Activated naive CD8-positive, alpha-beta T cell treated with anti-CD3 and anti-CD28 coated beads, Interleukin-2, amount 50 U/mL, for 24 hours (primary cell): ENCODE measurements around the gene NSL1.
"Not testable (repeated sequence)": the region's sequence is repeated elsewhere in the genome, so short reads cannot be mapped to it uniquely, and the experiment has no call there.

Experiments
- ATAC-seq: fragments of 150-1000 bp; cut with Tn5 transposase; one replicate; pipeline ENCODE4 v1.10.0; 2021
- DNase-seq: peaks from one replicate; pipeline ENCODE4 v3.0.0; 2021
- H3K27ac Mint-ChIP-seq: one replicate; pipeline ENCODE4 v1.8.0; 2021; ENCODE audit warnings: mild to moderate bottlenecking, mixed read lengths
- H3K27me3 Mint-ChIP-seq: one replicate; pipeline ENCODE4 v1.8.0; 2021; ENCODE audit warnings: mixed read lengths
- H3K36me3 Mint-ChIP-seq: one replicate; pipeline ENCODE4 v1.8.0; 2021; ENCODE audit warnings: low read depth, mixed read lengths
- H3K4me1 Mint-ChIP-seq: one replicate; pipeline ENCODE4 v1.8.0; 2021; ENCODE audit warnings: mixed read lengths
- H3K4me3 Mint-ChIP-seq: one replicate; pipeline ENCODE4 v1.8.0; 2021; ENCODE audit warnings: mild to moderate bottlenecking, moderate library complexity, mixed read lengths
- H3K9me3 Mint-ChIP-seq: one replicate; pipeline ENCODE4 v1.8.0; 2021; ENCODE audit warnings: mixed read lengths

Gene NSL1

GRCh38 chr1:212805767-212806166, 14.2 kb upstream of the NSL1 start:
- H3K36me3 Mint-ChIP-seq, result peaks cover 27% of the 10 kb centered on the region
- H3K27ac Mint-ChIP-seq, result no peak overlapping the region
- DNase-seq (no peak), ATAC-seq (no peak)
- H3K4me3 Mint-ChIP-seq, result no peak overlapping the region
- H3K4me1 Mint-ChIP-seq, result no peaks in the 10 kb centered on the region
- H3K27me3 Mint-ChIP-seq, result no peaks in the 10 kb centered on the region
- no peaks in the 10 kb centered on the region for H3K9me3 Mint-ChIP-seq

DNA sequence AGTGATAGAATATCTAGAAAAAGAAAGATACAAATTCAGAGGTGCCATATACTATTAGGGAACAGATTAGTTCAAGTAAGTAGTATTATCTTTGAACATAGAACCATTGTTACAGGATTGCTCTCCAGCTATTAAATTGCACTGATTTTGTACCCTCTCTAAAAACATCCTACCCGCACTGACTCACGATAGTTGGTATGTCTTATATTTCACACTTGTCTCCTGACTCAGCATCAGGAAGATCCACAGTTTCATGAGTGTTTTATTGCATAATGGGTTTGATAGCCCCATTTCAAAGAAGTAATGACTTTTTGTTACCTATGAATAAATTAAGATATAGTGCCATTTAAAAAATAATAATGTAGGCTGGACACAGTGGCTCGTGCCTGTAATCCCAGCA, 6.1 kb upstream of the NSL1 start:
- H3K9me3 Mint-ChIP-seq, result no peaks in the 10 kb centered on the region
- peaks cover 38% of the 10 kb centered on the region for H3K36me3 Mint-ChIP-seq
- ATAC-seq (no peak), DNase-seq (no peak)
- no peaks in the 10 kb centered on the region for H3K27me3 Mint-ChIP-seq
- peaks cover 17% of the 10 kb centered on the region for H3K4me1 Mint-ChIP-seq
- H3K4me3 Mint-ChIP-seq, result no peak overlapping the region
- H3K27ac Mint-ChIP-seq, result no peak overlapping the region

GRCh38 chr1:212794561-212795014, 3.0 kb upstream of the NSL1 start:
- no peak for DNase-seq
- H3K27ac Mint-ChIP-seq, result peak overlapping the region; percentile 66
- peaks cover 26% of the 10 kb centered on the region for H3K36me3 Mint-ChIP-seq
- no peak for ATAC-seq
- peaks cover 36% of the 10 kb centered on the region for H3K4me1 Mint-ChIP-seq
- no peaks in the 10 kb centered on the region for H3K27me3 Mint-ChIP-seq
- H3K4me3 Mint-ChIP-seq, result no peak overlapping the region
- H3K9me3 Mint-ChIP-seq, result no peaks in the 10 kb centered on the region

DNA sequence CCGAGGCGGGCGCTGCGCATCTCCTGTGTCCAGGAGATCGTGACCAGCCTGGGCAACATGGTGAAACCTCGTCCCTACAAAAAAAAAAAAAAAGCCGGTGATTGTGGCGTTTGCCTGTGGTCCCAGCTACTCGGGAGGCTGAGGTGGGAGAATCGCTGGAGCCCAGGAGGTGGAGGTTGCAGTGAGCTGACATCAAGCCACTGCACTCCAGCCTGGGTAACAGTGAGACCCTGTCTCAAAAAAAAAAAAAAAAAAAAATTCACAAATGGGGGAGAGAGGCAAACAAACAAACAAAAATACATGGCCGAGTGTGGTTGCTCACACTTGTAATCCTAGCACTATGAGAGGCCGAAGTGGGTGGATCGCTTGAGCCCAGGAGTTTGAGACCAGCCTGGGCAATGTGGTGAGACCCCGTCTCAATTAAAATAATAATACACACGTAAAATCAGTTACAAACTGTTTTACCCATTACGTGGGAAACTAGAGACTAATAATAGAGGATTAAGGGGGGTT, 875 bp upstream of the NSL1 start:
- DNase-seq (no peak), ATAC-seq (no peak)
- H3K27ac Mint-ChIP-seq, result peak overlapping the region; percentile 94
- peaks cover 37% of the 10 kb centered on the region for H3K4me1 Mint-ChIP-seq
- H3K4me3 Mint-ChIP-seq, result peak overlapping the region; percentile 97
- no peaks in the 10 kb centered on the region for H3K9me3 Mint-ChIP-seq
- peaks cover 18% of the 10 kb centered on the region for H3K36me3 Mint-ChIP-seq
- no peaks in the 10 kb centered on the region for H3K27me3 Mint-ChIP-seq

- no peak for DNase-seq
- Mint-ChIP-seq H3K9me3 (no peaks in the 10 kb centered on the region), H3K4me1 (peaks cover 36% of the 10 kb centered on the region), H3K27me3 (no peaks in the 10 kb centered on the region), H3K36me3 (peaks cover 17% of the 10 kb centered on the region), H3K27ac (peak overlapping the region; percentile 94), H3K4me3 (peak overlapping the region; percentile 97)
- peak; percentile 77 for ATAC-seq
Observed at GRCh38 chr1:212791261-212791675, 309 bp downstream of the NSL1 start.

DNA sequence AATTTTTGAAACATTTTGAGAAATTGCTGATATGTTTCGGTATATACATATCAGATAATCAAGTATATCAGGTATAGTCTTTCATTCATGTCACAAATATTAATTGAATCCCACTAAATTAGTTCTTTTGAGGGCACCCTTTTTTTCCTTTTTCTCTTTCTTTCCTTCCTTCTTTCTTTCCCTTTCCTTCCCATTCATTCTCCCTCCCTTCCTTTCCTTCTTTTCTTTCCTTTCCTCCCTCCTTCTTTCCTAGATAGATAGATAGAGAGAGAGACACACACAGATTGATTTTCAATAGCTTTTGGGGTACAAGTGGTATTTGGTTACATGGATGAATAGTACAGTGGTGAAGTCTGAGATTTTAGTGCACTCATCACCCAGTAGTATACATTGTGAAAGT, 5.7 kb downstream of the NSL1 start:
- H3K36me3 Mint-ChIP-seq, result peaks cover 27% of the 10 kb centered on the region

DNA sequence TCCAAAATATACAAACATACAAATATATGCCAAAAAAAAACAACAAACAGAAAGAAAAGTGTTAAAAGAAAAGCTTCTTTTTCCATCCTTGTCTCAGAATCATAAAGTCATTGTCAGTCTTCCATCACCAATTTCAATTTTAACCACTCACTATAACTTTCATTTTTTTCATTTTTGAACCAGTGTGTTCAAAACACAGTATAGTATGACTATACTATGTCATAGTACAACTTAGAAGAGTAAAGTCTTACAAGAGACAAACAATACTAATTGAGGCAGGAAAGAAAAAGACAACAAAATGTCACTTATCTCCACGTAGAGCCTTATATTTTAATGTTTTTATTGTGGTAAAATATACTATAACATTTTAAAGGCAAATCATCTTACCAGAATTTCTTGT, 7.6 kb downstream of the NSL1 start:
- Mint-ChIP-seq H3K4me1 (peaks cover 12% of the 10 kb centered on the region), H3K36me3 (peaks cover 27% of the 10 kb centered on the region), H3K4me3 (no peak overlapping the region), H3K9me3 (no peaks in the 10 kb centered on the region), H3K27ac (no peak overlapping the region), H3K27me3 (no peaks in the 10 kb centered on the region)
- DNase-seq (no peak), ATAC-seq (no peak)

More for the DNA sequence above, 5.7 kb downstream of the NSL1 start:
- Mint-ChIP-seq H3K4me3 (no peak overlapping the region), H3K27me3 (no peaks in the 10 kb centered on the region), H3K4me1 (peaks cover 21% of the 10 kb centered on the region), H3K9me3 (no peaks in the 10 kb centered on the region), H3K27ac (no peak overlapping the region)
- DNase-seq (no peak), ATAC-seq (no peak)

GRCh38 chr1:212782422-212783154, 9.0 kb downstream of the NSL1 start:
- Mint-ChIP-seq H3K36me3 (peaks cover 31% of the 10 kb centered on the region), H3K4me3 (no peak overlapping the region), H3K27ac (no peak overlapping the region), H3K4me1 (peaks cover 12% of the 10 kb centered on the region), H3K9me3 (no peaks in the 10 kb centered on the region), H3K27me3 (no peaks in the 10 kb centered on the region)
- DNase-seq, result no peak
- ATAC-seq, result no peak

GRCh38 chr1:212781225-212781624, 10.4 kb downstream of the NSL1 start:
- peaks cover 12% of the 10 kb centered on the region for H3K4me1 Mint-ChIP-seq
- H3K27me3 Mint-ChIP-seq, result no peaks in the 10 kb centered on the region
- ATAC-seq (no peak), DNase-seq (no peak)
- H3K9me3 Mint-ChIP-seq, result no peaks in the 10 kb centered on the region
- H3K36me3 Mint-ChIP-seq, result peaks cover 26% of the 10 kb centered on the region
- no peak overlapping the region for H3K27ac Mint-ChIP-seq
- no peak overlapping the region for H3K4me3 Mint-ChIP-seq

DNA sequence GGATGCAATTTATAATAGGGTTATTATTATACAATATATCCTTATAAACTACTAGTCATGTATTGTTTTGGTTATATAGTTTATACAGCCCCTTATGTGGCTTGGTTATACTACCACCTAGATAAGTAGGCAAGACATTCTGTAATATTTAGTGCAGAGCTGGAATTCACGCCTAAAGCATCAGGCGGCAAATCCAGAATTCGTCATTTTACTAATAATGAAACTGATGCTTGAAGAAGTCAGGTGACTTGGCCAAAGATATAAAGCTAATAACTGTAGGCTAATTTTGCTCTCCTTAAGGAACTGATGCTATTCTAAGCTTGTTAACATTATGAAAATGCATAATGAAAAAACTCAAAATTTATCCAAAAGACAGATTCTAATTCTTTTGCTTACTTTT, 10.8 kb downstream of the NSL1 start:
- Mint-ChIP-seq H3K27me3 (no peaks in the 10 kb centered on the region), H3K9me3 (no peaks in the 10 kb centered on the region), H3K4me3 (no peak overlapping the region), H3K27ac (no peak overlapping the region), H3K36me3 (peaks cover 23% of the 10 kb centered on the region), H3K4me1 (peaks cover 12% of the 10 kb centered on the region)
- DNase-seq (no peak), ATAC-seq (no peak)

DNA sequence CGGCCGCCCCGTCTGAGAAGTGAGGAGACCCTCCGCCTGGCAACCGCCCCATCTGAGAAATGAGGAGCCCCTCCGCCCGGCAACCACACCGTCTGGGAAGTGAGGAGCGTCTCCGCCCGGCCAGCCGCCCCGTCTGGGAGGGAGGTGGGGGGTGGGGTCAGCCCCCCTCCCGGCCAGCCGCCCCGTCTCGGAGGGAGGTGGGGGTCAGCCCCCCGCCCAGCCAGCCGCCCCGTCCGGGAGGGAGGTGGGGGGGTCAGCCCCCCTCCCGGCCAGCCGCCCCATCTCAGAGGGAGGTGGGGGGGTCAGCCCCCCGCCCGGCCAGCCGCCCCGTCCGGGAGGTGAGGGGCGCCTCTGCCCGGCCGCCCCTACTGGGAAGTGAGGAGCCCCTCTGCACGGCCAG, 12.5 kb downstream of the NSL1 start:
- Mint-ChIP-seq H3K4me1 (peaks cover 21% of the 10 kb centered on the region), H3K36me3 (peaks cover 31% of the 10 kb centered on the region)
- not testable (repeated sequence) for H3K27me3 Mint-ChIP-seq, H3K9me3 Mint-ChIP-seq, DNase-seq, H3K4me3 Mint-ChIP-seq, ATAC-seq, H3K27ac Mint-ChIP-seq

- Mint-ChIP-seq H3K4me1 (peaks cover 22% of the 10 kb centered on the region), H3K4me3 (no peak overlapping the region), H3K36me3 (peaks cover 33% of the 10 kb centered on the region), H3K9me3 (no peaks in the 10 kb centered on the region), H3K27ac (no peak overlapping the region), H3K27me3 (no peaks in the 10 kb centered on the region)
- no peak for DNase-seq
- no peak for ATAC-seq
Observed at GRCh38 chr1:212777151-212777550, 14.4 kb downstream of the NSL1 start.

DNA sequence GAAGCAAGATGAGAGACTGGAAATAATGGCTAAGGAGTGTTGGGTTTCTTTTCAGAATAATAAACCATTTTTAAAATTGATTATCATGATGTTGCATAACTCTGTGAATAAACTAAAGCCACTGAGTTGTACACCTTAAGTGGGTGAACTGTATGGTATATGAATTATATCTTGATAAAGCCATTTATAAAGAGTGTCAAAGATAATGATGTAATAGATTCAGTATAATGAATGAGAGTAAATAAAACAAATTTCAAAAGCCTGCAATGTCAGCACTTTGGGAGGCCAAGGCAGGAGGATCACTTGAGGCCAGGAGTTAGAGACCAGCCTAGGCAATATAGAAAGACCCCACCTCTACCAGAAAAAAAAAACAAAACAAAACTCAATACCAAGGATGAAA, 16.3 kb downstream of the NSL1 start:
- peaks cover 47% of the 10 kb centered on the region for H3K36me3 Mint-ChIP-seq
- peaks cover 9% of the 10 kb centered on the region for H3K9me3 Mint-ChIP-seq
- no peak overlapping the region for H3K4me3 Mint-ChIP-seq
- H3K27ac Mint-ChIP-seq, result no peak overlapping the region
- H3K4me1 Mint-ChIP-seq, result peaks cover 32% of the 10 kb centered on the region
- DNase-seq (no peak), ATAC-seq (no peak)
- no peaks in the 10 kb centered on the region for H3K27me3 Mint-ChIP-seq

DNA sequence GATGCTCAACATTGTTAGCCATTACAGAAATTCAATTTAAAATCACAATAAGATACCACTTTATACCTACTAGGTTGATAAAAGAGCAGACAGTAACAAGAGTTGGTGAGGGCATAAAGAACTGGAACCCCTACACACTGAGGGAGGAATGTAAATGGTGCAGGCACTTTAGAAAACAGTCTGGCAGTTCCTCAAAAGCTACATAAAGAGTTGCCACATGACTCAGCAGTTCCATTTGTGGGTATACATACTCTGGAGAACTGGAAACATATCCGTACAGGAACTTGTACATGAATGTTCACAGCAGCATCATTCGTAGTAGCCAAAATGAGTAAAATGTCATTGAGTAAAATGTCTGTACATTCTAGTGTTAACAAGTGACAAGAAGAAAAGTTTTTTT, 17.0 kb downstream of the NSL1 start:
- peaks cover 39% of the 10 kb centered on the region for H3K4me1 Mint-ChIP-seq
- DNase-seq (no peak), ATAC-seq (peak; percentile 14)
- H3K27me3 Mint-ChIP-seq, result no peaks in the 10 kb centered on the region
- no peak overlapping the region for H3K4me3 Mint-ChIP-seq
- peaks cover 16% of the 10 kb centered on the region for H3K9me3 Mint-ChIP-seq
- no peak overlapping the region for H3K27ac Mint-ChIP-seq
- H3K36me3 Mint-ChIP-seq, result peaks cover 53% of the 10 kb centered on the region

GRCh38 chr1:212773011-212773410, 18.6 kb downstream of the NSL1 start:
- no peak for DNase-seq
- Mint-ChIP-seq H3K4me1 (peaks cover 53% of the 10 kb centered on the region), H3K27ac (no peak overlapping the region), H3K36me3 (peaks cover 64% of the 10 kb centered on the region), H3K27me3 (no peaks in the 10 kb centered on the region), H3K9me3 (peaks cover 31% of the 10 kb centered on the region), H3K4me3 (no peak overlapping the region)
- ATAC-seq, result no peak
